HepG2 (cell line): Measurements from ENCODE around the gene ZNF48. TPM values are rescaled to one million over a fixed set of nuclear protein-coding genes. Genes with fewer than 3 reads are reported as not detected.
A peak's percentile ranks its signal among the peaks of the same experiment; 100 is the strongest.

Experiments used
- ATAC-seq: fragments of 200-7000 bp; cut with Tn5 transposase; 3 replicates; pipeline ENCODE4 v1.9.1; 2020; ENCODE audit warnings: mild to moderate bottlenecking, moderate library complexity
- BruUV-seq: library from RNA; stranded (reverse); fragments of 400-500 nt; replicated peaks from 2 replicates; lab custom pipeline; 2021; lab: Mats Ljungman, UMichigan
- CTCF ChIA-PET: fragments of 300-600 bp; formaldehyde crosslinking; extraction: SDS; loops from one replicate; lab custom pipeline; 2021; ENCODE audit warnings: low total read pairs, inconsistent platforms, low intra/inter-chr PET ratio; lab: Yijun Ruan, JAX
- POLR2A ChIA-PET: fragments of 350-600 bp; sonication (Branson Sonifier 250); formaldehyde crosslinking; loops from one replicate; lab custom pipeline; 2020; ENCODE audit warnings: antibody characterized with exemption, inconsistent platforms; lab: Yijun Ruan, JAX
- DNase-seq: peaks from one replicate; pipeline ENCODE4 v3.0.0-alpha.2; 2015; ENCODE audit warnings: low spot score
- FAIRE-seq: peaks from 3 replicates; lab custom pipeline; 2011; peaks lifted over from hg19 to GRCh38; lab: Jason Lieb, UNC
- H2AFZ ChIP-seq: one replicate; pipeline ENCODE4 v1.6.1; 2011; ENCODE audit warnings: low read length, inconsistent platforms
- H3K27ac ChIP-seq: fragments of 300-600 bp; 3 replicates; pipeline ENCODE4 v1.8.0; 2011; ENCODE audit warnings: mixed run types, mild to moderate bottlenecking, mixed read lengths, low read length, inconsistent platforms; ENCODE audit not compliant: insufficient read depth; ENCODE audit errors: extremely low read length
- H3K27me3 ChIP-seq, 2 experiments: fragments of 200-600 bp in 1 of 2; 2 replicates in 1 of 2; 3 replicates in 1 of 2; pipeline versions ENCODE4 v1.6.0 to v1.8.0; 2011; ENCODE audit warnings: low read length in 2 of 2, mild to moderate bottlenecking in 2 of 2, moderate library complexity in 2 of 2, inconsistent platforms in 1 of 2; ENCODE audit not compliant: insufficient read depth in 2 of 2, control insufficient read depth in 1 of 2
- H3K36me3 ChIP-seq, 2 experiments: fragments of 200-600 bp in 1 of 2; replicated peaks in 1 of 2; 2 replicates in 1 of 2; 3 replicates in 1 of 2; pipeline versions ENCODE4 v1.5.1 to v1.8.0; 2011; ENCODE audit warnings: low read length in 2 of 2, inconsistent platforms in 1 of 2; ENCODE audit not compliant: insufficient read depth in 2 of 2, control insufficient read depth in 1 of 2
- H3K4me1 ChIP-seq: 2 replicates; pipeline ENCODE4 v1.5.1; 2012; ENCODE audit warnings: low read length, inconsistent platforms; ENCODE audit not compliant: insufficient read depth
- H3K4me2 ChIP-seq: 2 replicates; pipeline ENCODE4 v1.6.0; 2011; ENCODE audit warnings: low read depth, low read length, inconsistent platforms
- H3K4me3 ChIP-seq, 3 experiments: fragments of 200-600 bp in 1 of 3; sonication (generic), shearing (Covaris generic) in 1 of 3; replicated peaks in 1 of 3; 2 replicates each; pipeline ENCODE4 v1.5.1; 2011 to 2016; ENCODE audit warnings: low read length in 3 of 3, inconsistent platforms in 2 of 3, low read depth in 2 of 3, mild to moderate bottlenecking in 2 of 3, control low read depth in 1 of 3, mixed read lengths in 1 of 3; ENCODE audit not compliant: insufficient read depth in 1 of 3
- H3K79me2 ChIP-seq: one replicate; pipeline ENCODE4 v1.6.1; 2011; ENCODE audit warnings: low read length, inconsistent platforms; ENCODE audit not compliant: insufficient read depth
- H3K9ac ChIP-seq: 2 replicates; pipeline ENCODE4 v1.6.0; 2011; ENCODE audit warnings: mild to moderate bottlenecking, low read depth, low read length, inconsistent platforms; ENCODE audit not compliant: insufficient read depth
- H3K9me3 ChIP-seq: 2 replicates; pipeline ENCODE4 v1.5.1; 2012; ENCODE audit warnings: mild to moderate bottlenecking, low read length
- H4K20me1 ChIP-seq: 2 replicates; pipeline ENCODE4 v1.6.0; 2011; ENCODE audit warnings: inconsistent platforms, mild to moderate bottlenecking, low read length, moderate library complexity; ENCODE audit not compliant: insufficient read depth
- CEBPG ChIP-seq: IDR thresholded peaks from 2 replicates; pipeline ENCODE4 v1.6.1; 2016
- MTA1 ChIP-seq: sonication (generic); formaldehyde crosslinking; IDR thresholded peaks from 2 replicates; pipeline ENCODE4 v1.4.0; 2020; ENCODE audit warnings: missing genetic modification reagents, mild to moderate bottlenecking, borderline replicate concordance
- TCF12 ChIP-seq, 2 experiments: fragments of 450-650 bp in 1 of 2; sonication (generic) in 1 of 2; formaldehyde crosslinking in 1 of 2; IDR thresholded peaks; 2 replicates each; pipeline versions ENCODE4 v1.6.1 to v1.8.0; 2017 to 2022; ENCODE audit warnings: antibody characterized with exemption in 1 of 2, mild to moderate bottlenecking in 1 of 2, missing genetic modification reagents in 1 of 2, moderate library complexity in 1 of 2
- ZBTB21 ChIP-seq: sonication (generic); formaldehyde crosslinking; IDR thresholded peaks from 2 replicates; pipeline ENCODE4 v1.4.0; 2020; ENCODE audit warnings: missing genetic modification reagents
- ZBTB25 ChIP-seq: IDR thresholded peaks from 2 replicates; pipeline ENCODE4 v1.6.1; 2018; ENCODE audit warnings: missing genetic modification reagents
- ZNF121 ChIP-seq: sonication (generic); formaldehyde crosslinking; IDR thresholded peaks from 2 replicates; pipeline ENCODE4 v1.5.0; 2020; ENCODE audit warnings: mild to moderate bottlenecking, missing genetic modification reagents
- ZNF253 ChIP-seq: sonication (generic); formaldehyde crosslinking; IDR thresholded peaks from 2 replicates; pipeline ENCODE4 v1.8.0; 2022; ENCODE audit warnings: mild to moderate bottlenecking, missing genetic modification reagents, borderline replicate concordance
- ZSCAN5A ChIP-seq: sonication (generic); formaldehyde crosslinking; IDR thresholded peaks from 2 replicates; pipeline ENCODE4 v1.8.0; 2022; ENCODE audit warnings: mild to moderate bottlenecking, missing genetic modification reagents, borderline replicate concordance
- WGBS: methylation state at CpG from one replicate; pipeline ENCODE4 v1.1.6; 2017; ENCODE audit warnings: low lambda C conversion rate; 5-methylcytosine and 5-hydroxymethylcytosine counted together
- in situ Hi-C: cut with HindIII; loops from 2 replicates; pipeline ENCODE4 v1.10.0; 2017; ENCODE audit warnings: low pct_unique_long_range_greater_than_20kb; ENCODE audit not compliant: extremely low pct_ligation_motif_present
- intact Hi-C: fragments of 100-400 bp; cut with micrococcal nuclease; formaldehyde crosslinking; loops from one replicate; pipeline ENCODE4 v1.10.0; 2022; ENCODE audit not compliant: unreplicated experiment
- polyA plus RNA-seq, 8 experiments: library from polyadenylated mRNA; depleted of rRNA in 3 of 8; stranded (reverse) in 7 of 8; unstranded in 1 of 8; fragments of >200 nt; fragmentation: Illumina TruSeq in 4 of 8; extraction: Trizol in 4 of 8; gene quantifications; 2 replicates each; pipeline versions ENCODE4 v1.2.1 to v1.2.3, GENCODE V29; 2011 to 2016; ENCODE audit warnings: low read depth in 4 of 8, missing spikeins in 1 of 8, mixed read lengths in 1 of 8; ENCODE audit not compliant: insufficient read depth in 1 of 8
- total RNA-seq, 5 experiments: library from RNA; depleted of rRNA; stranded (reverse); fragments of >200 nt; fragmentation: Illumina TruSeq; extraction: Trizol; gene quantifications; 2 replicates each; pipeline ENCODE4 v1.2.3, GENCODE V29; 2016; ENCODE audit warnings: low read depth in 1 of 5

Gene ZNF48
- total and polyA plus RNA-seq, 2 of the 13 experiments (the other 11 are each of a cell fraction or from before 2014, with no cell fraction given) = 9.9 to 12.3 TPM

- WGBS = 88% methylated on average over 5 of the region's 5 CpGs
- ChIA-PET CTCF (no interaction called here), POLR2A (interaction anchor here (0.7 to 1.5 kb wide), 2 partner anchors 37 to 358 kb away, joined by 3 to 4 read pairs; no protein-coding TSS in a partner anchor)
- intact Hi-C loops (no loop called here), in situ Hi-C loops (loop anchor here (10.0 kb wide), 1 partner anchor 166 kb away; no protein-coding TSS in a partner anchor)
- peaks cover 9% of the 10 kb centered on the region for H4K20me1 ChIP-seq
- H3K4me2 ChIP-seq = no peak overlapping the region
- H3K27ac ChIP-seq = no peak overlapping the region
- H2AFZ ChIP-seq = no peak overlapping the region
- H3K9ac ChIP-seq = no peak overlapping the region
- DNase-seq (no peak), FAIRE-seq (no peak), ATAC-seq (no peak)
- no TSS peak for BruUV-seq
- peaks cover 0 to 5% of the 10 kb centered on the region in 2 experiments; a peak in 2 of 5 replicates for H3K27me3 ChIP-seq
- no peak for TF ChIP-seq CEBPG (CRISPR knock-in tag)
- no peak for TF ChIP-seq ZBTB25
- H3K4me3 ChIP-seq = no peak overlapping the region
- peaks cover 78% of the 10 kb centered on the region for H3K4me1 ChIP-seq
- H3K79me2 ChIP-seq = peaks cover 9% of the 10 kb centered on the region
- H3K36me3 ChIP-seq = no peaks in the 10 kb centered on the region
- H3K9me3 ChIP-seq = no peaks in the 10 kb centered on the region
These were observed 43.6 kb downstream of the ZNF48 start for GRCh38 chr16:30438835-30439234.

- H3K36me3 ChIP-seq = no peaks in the 10 kb centered on the region; a peak in 1 of 5 replicates
- ChIA-PET POLR2A (interaction anchor here (1.7 kb wide), 1 partner anchor 10 kb away, joined by 7 read pairs; the partner anchor contains the start of gene DCTPP1), CTCF (no interaction called here)
- H3K9ac ChIP-seq = no peak overlapping the region
- FAIRE-seq (no peak), ATAC-seq (no peak), DNase-seq (no peak)
- whole genome bisulfite sequencing = 84% methylated on average over 6 of the region's 6 CpGs
- BruUV-seq = no TSS peak
- peaks cover 78% of the 10 kb centered on the region for H3K4me1 ChIP-seq
- no peak overlapping the region for H3K4me2 ChIP-seq
- H2AFZ ChIP-seq = no peak overlapping the region
- H3K27me3 ChIP-seq = peaks cover 0 to 2% of the 10 kb centered on the region in 2 experiments; a peak in 2 of 5 replicates
- H3K9me3 ChIP-seq = no peaks in the 10 kb centered on the region
- in situ Hi-C loops (loop anchor here (10.0 kb wide), 1 partner anchor 165 kb away; no protein-coding TSS in a partner anchor), intact Hi-C loops (no loop called here)
- H3K4me3 ChIP-seq = no peak overlapping the region
- no peak overlapping the region for H3K27ac ChIP-seq
- H3K79me2 ChIP-seq = peaks cover 19% of the 10 kb centered on the region
- H4K20me1 ChIP-seq = peaks cover 19% of the 10 kb centered on the region
- TF ChIP-seq ZNF253 = no peak
- no peak for TF ChIP-seq MTA1 (CRISPR knock-in tag)
- no peak for TF ChIP-seq TCF12 (IDR thresholded peaks at IDR 0.05)
- TF ChIP-seq TCF12 (CRISPR knock-in tag; IDR thresholded peaks at IDR 0.05) = no peak
- peak; percentile 60; the same call in 1 of the 2 replicates for TF ChIP-seq ZNF121 (CRISPR knock-in tag)
- no peak for TF ChIP-seq ZSCAN5A (CRISPR knock-in tag)
- 0 out of 2 replicates have a peak, but pooled peaks have one; percentile 39 for TF ChIP-seq ZBTB21 (CRISPR knock-in tag)
These were observed 44.6 kb downstream of the ZNF48 start for GRCh38 chr16:30439720-30440348.
